ENCODE results near the gene ARHGAP19.

The ARHGAP19 gene

DNA sequence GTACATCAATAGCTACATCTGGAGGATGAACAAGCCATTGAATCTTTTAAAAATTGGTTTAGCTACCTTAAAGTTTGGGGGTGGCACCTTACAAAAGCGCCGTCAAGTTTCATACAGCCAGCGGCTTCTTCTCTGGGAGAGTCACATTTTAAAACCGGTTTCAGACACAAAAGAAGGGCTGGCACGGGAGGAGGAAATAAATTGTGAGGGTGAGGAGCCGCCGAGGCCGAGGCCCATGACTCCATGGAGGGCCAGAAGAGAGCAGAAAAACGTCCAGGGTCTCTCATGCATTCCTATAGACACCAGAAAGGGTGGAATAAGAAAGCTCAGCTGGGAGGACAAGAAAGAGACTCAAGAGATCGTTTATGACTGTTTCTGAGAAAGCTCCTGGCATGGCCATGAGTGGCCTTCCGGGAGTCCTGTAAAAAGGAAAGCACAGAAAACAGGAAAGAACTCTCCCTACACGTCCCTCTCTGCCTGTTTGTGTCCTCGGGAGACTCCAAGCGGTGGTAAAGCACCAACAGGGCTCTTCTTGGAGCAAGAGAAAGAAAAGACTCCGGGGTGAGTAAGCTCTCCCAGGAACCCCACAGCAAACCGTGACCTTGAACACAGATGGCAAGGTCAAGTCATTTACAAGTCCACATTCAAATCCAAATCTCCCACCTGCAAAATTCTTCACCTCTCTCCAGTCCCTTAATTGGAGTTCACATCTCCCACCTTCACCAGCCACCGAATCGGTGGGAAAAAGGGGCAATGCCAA is 40.3 kb upstream of the ARHGAP19 start:
- Histone ChIP-seq H3K4me3 (replicated peaks; ENCODE audit: insufficient read depth, low read length) (peak overlapping the region; percentile 80), H3K27me3 (ENCODE audit: insufficient read depth, poor library complexity, severe bottlenecking) (no peaks in the 10 kb centered on the region), H3K27ac (replicated peaks) (peak overlapping the region; percentile 86)
- TF ChIP-seq, protein P1, sequence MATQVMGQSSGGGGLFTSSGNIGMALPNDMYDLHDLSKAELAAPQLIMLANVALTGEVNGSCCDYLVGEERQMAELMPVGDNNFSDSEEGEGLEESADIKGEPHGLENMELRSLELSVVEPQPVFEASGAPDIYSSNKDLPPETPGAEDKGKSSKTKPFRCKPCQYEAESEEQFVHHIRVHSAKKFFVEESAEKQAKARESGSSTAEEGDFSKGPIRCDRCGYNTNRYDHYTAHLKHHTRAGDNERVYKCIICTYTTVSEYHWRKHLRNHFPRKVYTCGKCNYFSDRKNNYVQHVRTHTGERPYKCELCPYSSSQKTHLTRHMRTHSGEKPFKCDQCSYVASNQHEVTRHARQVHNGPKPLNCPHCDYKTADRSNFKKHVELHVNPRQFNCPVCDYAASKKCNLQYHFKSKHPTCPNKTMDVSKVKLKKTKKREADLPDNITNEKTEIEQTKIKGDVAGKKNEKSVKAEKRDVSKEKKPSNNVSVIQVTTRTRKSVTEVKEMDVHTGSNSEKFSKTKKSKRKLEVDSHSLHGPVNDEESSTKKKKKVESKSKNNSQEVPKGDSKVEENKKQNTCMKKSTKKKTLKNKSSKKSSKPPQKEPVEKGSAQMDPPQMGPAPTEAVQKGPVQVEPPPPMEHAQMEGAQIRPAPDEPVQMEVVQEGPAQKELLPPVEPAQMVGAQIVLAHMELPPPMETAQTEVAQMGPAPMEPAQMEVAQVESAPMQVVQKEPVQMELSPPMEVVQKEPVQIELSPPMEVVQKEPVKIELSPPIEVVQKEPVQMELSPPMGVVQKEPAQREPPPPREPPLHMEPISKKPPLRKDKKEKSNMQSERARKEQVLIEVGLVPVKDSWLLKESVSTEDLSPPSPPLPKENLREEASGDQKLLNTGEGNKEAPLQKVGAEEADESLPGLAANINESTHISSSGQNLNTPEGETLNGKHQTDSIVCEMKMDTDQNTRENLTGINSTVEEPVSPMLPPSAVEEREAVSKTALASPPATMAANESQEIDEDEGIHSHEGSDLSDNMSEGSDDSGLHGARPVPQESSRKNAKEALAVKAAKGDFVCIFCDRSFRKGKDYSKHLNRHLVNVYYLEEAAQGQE (IDR thresholded peaks at IDR 0.05; ENCODE audit: insufficient replicate concordance, low read depth): no peak
- TF ChIP-seq POLR2AphosphoS5 (IDR thresholded peaks at IDR 0.05; ENCODE audit: low read depth) (no peak), GABPA (IDR thresholded peaks at IDR 0.05; ENCODE audit: low read depth) (no peak), SPI1 (IDR thresholded peaks at IDR 0.05; ENCODE audit: borderline replicate concordance, low read depth) (no peak)
- TF ChIP-seq, protein P2, sequence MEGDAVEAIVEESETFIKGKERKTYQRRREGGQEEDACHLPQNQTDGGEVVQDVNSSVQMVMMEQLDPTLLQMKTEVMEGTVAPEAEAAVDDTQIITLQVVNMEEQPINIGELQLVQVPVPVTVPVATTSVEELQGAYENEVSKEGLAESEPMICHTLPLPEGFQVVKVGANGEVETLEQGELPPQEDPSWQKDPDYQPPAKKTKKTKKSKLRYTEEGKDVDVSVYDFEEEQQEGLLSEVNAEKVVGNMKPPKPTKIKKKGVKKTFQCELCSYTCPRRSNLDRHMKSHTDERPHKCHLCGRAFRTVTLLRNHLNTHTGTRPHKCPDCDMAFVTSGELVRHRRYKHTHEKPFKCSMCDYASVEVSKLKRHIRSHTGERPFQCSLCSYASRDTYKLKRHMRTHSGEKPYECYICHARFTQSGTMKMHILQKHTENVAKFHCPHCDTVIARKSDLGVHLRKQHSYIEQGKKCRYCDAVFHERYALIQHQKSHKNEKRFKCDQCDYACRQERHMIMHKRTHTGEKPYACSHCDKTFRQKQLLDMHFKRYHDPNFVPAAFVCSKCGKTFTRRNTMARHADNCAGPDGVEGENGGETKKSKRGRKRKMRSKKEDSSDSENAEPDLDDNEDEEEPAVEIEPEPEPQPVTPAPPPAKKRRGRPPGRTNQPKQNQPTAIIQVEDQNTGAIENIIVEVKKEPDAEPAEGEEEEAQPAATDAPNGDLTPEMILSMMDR (IDR thresholded peaks at IDR 0.05; ENCODE audit: insufficient read depth, low read length): no peak
- DNase-seq (ENCODE audit: low read depth in 1 of 2, low spot score in 1 of 2): peak; percentile 58

DNA sequence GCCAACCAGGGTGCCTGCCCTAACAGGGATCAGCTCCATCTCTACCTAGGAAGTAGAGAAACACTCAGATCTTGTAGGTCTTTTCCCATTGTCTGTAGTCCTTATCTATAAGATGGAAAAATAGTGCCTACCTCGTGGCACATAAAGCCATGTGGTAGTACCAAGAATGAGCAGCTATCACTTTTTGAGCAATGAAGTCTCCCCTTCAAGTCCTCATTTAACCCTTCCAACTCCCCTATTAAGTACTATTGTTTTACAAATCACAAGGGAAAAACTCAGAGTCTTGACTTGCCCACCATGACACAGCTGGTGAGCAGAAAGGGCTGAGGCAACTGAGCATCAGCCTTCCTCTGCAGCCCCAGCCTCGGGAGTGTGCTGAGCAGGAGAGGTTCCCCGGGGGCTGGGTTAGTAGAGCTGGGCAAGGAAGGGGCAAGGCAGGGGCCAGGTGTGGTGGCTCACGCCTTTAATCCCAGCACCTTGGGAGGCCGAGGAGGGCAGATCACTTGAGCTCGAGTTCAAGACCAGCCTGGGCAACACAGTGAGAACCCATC is 38.8 kb upstream of the ARHGAP19 start:
- DNase-seq (ENCODE audit: low read depth in 1 of 2, low spot score in 1 of 2): no peak
- H3K4me3 ChIP-seq (replicated peaks; ENCODE audit: insufficient read depth, low read length): peak overlapping the region; percentile 80
- H3K27ac ChIP-seq (replicated peaks): no peak overlapping the region; the same call in 1 of the 2 replicates
- H3K27me3 ChIP-seq (ENCODE audit: insufficient read depth, poor library complexity, severe bottlenecking): no peaks in the 10 kb centered on the region
- no peak for TF ChIP-seq POLR2AphosphoS5 (IDR thresholded peaks at IDR 0.05; ENCODE audit: low read depth)
- TF ChIP-seq, protein P1 (IDR thresholded peaks at IDR 0.05; ENCODE audit: insufficient replicate concordance, low read depth): no peak

DNA sequence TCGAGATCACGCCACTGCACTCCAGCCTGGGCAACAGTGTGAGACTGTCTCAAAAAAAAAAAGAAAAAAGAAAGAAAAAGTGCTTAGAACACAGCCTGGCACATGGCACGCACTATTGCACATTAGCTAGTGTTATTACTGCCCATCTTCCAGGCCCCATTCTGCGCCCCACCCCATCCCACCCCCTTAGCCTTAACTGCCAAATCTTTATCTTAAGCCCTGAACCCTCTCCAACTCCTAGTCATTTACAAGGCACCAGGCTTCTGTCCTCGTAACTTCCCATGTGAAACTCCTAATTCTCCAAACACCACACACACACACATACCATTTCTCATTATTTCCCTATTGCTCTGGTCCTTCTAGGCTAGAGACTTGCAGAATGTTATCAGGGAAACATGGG is 37.3 kb upstream of the ARHGAP19 start:
- TF ChIP-seq SPI1 (IDR thresholded peaks at IDR 0.05; ENCODE audit: borderline replicate concordance, low read depth): no peak
- no peak for TF ChIP-seq GABPA (IDR thresholded peaks at IDR 0.05; ENCODE audit: low read depth)
- TF ChIP-seq, protein P1 (IDR thresholded peaks at IDR 0.05; ENCODE audit: insufficient replicate concordance, low read depth): no peak
- TF ChIP-seq, protein P2 (IDR thresholded peaks at IDR 0.05; ENCODE audit: insufficient read depth, low read length): no peak
- TF ChIP-seq POLR2AphosphoS5 (IDR thresholded peaks at IDR 0.05; ENCODE audit: low read depth): no peak
- Histone ChIP-seq H3K27ac (replicated peaks) (no peak overlapping the region), H3K4me3 (replicated peaks; ENCODE audit: insufficient read depth, low read length) (no peak overlapping the region), H3K27me3 (ENCODE audit: insufficient read depth, poor library complexity, severe bottlenecking) (no peaks in the 10 kb centered on the region)
- DNase-seq (ENCODE audit: low read depth in 1 of 2, low spot score in 1 of 2): no peak
